Stimulated activated CD8-positive, alpha-beta memory T cell treated with anti-CD3 and anti-CD28 coated beads, Interleukin-7, amount 100 ng/mL, for 48 hours (primary cell): ENCODE results near the gene PFKFB2.
A peak's percentile ranks its signal among the peaks of the same experiment; 100 is the strongest.

Experiments
- DNase-seq, 2 donors: peaks; one replicate each; pipeline ENCODE4 v3.0.0-alpha.2; 2020; ENCODE audit warnings: low read depth in 1 of 2; ENCODE audit errors: extremely low read depth in 1 of 2

PFKFB2 gene

GRCh38 chr1:207052911-207053769 is at the start of gene PFKFB2:
Gene PFKFB2 (plus strand): TSS chr1:207053275. CDS start chr1:207054718, 1,443 bp downstream.
- peak; percentile 80 to 91 for DNase-seq

- DNase-seq, result no peak
These were observed 47.9 kb upstream of the PFKFB2 start for GRCh38 chr1:207004931-207005830.

- no peak for DNase-seq
These were observed 47.0 kb upstream of the PFKFB2 start for GRCh38 chr1:207006083-207006482.

DNA sequence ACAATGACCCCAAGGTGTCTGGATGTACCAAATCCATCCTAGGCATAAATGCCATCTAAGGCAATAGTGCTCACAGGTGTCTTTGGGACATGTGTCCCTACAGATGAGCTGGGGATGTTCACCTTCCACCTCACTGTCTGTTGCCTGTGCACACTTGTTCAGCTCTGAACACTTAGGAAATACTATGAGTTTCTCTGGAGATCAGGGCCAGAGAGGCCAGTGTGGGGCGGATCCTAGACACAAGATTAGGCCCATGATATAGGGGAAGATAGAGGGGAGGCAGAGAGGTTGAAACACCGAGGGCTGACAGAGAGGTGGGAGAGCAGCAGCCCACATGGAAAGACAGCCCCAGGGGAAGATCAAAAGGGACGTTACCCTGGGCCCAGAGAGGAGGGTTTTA is 46.2 kb upstream of the PFKFB2 start:
- DNase-seq, result no peak

DNA sequence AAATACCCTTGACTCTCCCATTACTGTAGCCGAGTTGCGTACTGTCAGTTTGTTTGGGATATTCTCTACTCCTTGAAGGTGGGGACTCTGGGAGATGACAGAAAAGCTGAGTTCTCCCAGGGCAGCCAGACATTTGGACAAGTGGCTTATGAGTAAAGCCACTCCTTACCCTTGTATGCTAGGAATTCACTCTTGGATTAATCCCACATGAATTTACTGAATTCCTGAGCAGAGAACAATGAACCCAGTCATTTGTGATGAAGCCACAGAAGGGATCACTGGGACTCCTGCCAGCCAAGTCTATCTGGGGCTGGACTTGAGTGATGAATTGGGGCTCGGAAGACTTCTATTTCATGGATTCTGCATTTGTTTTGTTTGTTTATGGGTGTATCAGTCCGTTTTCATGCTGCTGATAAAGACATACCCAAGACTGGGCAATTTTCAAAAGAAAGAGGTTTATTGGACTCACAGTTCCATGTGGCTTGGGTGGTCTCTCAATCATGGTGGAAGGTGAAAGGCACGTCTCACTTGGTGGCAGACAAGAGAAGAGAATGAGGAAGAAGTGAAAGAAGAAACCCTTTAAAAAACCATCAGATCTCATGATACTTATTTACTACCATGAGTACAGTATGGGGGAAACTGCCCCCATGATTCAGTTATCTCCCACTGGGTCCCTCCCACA is 45.6 kb upstream of the PFKFB2 start:
- no peak for DNase-seq

GRCh38 chr1:207009182-207009850 is 43.8 kb upstream of the PFKFB2 start:
- DNase-seq, result no peak

- DNase-seq, result no peak
These were observed 43.1 kb upstream of the PFKFB2 start for GRCh38 chr1:207009945-207010344.

GRCh38 chr1:207010726-207011125 is 42.3 kb upstream of the PFKFB2 start:
- DNase-seq, result no peak

DNA sequence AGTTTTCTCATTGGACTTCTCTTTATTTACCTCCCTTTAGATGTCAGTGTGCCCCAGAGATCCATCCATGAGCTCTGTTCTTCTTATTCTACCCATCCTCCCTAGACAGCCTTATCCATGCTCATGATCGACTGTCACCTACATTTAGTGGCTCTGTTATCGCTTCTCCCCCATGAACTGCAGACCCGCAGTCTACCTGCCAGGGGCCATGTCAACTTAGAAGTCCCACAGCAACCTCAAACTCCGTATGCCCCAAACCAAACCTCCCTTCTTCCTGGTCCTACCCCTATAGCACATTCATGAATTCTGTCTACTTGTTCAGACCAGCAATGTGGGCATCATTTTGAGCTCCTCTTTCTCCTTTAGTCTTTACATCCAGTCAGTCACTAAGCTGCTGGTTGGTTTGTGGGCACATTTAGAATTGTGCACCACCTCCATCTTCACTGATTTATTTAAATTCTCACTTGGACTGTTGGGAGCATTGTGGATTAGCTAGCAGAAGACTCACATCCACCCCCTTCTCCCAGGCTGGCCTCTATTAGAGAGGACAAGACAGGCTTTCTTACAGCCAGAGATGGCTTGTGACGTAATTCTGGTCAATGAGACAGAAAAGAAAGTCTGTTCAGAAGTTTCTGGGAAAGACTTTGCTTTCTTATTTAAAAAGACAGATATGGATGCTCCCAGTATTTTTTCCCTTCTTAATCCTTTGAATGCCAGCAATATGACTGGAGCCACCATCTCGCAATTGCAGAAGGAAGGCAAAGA is 39.6 kb upstream of the PFKFB2 start:
- no peak for DNase-seq

DNA sequence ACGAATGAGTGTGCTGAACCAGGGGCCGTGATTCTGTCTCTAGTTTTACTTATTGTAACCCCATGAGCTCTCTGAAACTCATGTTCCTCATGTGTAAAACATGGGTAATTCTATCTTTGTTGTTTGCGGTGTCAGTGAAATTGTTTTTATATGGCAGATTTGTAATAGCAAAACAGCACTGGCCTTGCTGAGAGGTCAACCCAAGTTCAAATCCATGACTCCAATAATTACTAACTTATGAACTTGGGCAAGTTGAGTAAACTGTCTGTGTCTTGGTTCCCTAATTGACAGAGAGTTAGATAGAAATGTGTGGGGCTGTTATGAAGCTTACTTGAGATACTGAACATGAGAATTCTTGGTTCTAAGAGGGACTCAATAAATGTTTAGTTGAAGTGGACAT is 38.3 kb upstream of the PFKFB2 start:
- no peak for DNase-seq

DNA sequence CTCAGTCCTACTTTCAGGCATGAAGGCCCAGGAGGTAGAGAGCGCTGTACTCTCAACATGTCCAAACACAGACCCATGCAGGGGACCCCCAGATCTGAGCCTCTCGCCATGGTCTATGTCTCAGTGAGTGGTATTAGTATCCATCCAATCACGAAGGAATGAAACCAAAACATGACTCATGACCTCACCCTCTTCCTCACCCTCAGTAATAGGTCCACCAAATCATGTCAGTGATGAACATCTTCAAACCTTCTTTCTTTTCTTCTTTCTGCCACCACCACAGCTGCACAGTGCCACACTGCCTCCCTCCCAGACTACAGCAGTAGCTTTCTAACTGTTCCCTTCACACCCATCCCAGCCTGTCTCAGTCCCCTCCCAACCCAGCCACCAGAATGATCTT is 37.3 kb upstream of the PFKFB2 start:
- no peak for DNase-seq

DNA sequence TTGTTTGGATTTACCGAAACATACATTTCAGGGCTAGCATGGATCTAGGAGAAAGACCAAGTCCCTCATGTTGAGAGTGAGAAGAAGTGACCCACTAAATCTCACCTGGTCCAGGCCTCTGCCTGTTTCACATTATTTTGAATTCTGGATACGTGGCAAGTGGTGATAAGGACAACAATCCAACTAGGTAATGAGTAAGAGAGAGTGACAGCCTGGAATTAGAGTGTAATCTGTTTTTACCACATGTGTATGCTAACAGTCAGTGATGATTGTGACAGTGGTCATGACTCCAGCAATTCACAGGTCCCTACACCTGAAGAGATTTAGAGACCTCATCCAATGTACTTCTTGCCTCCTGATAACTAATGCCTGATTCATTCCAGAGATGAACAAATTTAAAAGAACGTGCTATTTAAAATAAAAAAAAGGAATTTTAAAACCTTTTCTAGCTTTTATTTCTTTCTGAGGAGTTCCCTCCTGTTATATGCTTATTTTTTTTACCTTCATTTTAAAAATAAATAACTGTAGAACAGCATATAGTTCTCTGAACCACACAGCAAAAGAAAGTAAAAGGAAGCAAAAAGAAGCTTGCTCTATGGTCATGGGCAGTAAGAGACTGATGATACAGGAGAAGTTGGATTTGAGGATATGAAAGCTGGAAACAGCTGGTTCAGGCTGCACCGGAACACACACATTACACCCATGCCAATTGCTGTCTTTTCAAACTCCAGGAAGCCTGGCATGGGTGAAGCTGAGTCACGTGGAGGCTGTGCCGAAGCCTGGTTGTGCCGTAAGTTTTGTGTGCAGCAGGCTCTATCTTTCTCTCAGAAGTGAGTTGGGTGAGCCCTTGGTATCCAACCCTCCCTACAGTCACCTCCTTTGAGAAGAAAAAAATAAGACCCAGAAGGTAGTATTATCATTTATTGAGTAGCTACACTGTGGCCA is 35.2 kb upstream of the PFKFB2 start:
- DNase-seq, result no peak

- DNase-seq, result no peak
These were observed 34.4 kb upstream of the PFKFB2 start for GRCh38 chr1:207018707-207019106.

GRCh38 chr1:207019161-207019560 is 33.9 kb upstream of the PFKFB2 start:
- no peak for DNase-seq

DNA sequence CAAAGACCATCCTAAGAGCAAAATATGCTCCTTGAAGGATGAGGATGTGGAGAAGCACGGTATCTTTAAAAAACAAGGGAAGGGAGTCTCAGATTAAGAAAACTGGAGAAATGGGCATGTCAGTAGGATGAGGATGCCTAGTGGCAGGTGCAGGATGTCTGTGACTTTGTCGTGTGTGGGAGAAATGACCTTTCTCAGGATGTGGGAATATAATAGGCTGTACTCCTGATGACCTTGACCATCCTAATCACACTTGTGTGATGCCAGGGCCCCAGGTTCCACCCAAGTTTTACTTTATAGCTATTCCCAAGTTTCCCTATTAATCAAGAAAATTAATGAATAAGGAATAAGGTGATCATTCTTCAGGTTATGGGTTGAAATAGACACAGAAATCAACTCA is 33.4 kb upstream of the PFKFB2 start:
- no peak for DNase-seq

GRCh38 chr1:207020065-207020708 is 32.9 kb upstream of the PFKFB2 start:
- DNase-seq, result no peak

DNA sequence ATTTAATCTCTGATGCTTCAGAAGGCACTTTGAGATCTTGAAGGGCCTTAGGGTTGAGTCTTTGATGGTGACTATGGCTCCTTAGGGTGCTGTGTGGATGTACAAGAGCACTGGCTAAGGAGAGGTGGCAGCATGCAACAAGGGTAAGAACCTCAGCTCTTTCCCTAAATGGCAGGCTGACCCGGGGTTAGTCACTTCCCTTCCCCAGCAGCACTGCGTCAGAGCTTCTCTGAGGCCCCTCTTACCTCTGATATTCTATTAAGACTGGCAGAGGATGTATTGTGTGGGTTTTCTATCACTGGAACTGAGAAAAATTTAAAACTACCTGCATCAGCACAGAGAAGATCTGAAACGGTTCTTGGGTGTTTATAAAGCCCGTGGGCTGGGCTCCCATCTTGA is 32.4 kb upstream of the PFKFB2 start:
- DNase-seq, result no peak

- no peak for DNase-seq
These were observed 31.8 kb upstream of the PFKFB2 start for GRCh38 chr1:207021139-207021861.
